OCI-LY7 (cell line): ENCODE data around the gene KAT6B. TPM values are rescaled to one million over a fixed set of nuclear protein-coding genes. Genes with fewer than 3 reads are reported as not detected.

Source experiments
- BruUV-seq: library from RNA; stranded (reverse); fragments of 400-500 nt; replicated peaks from 2 replicates; lab custom pipeline; 2021; lab: Mats Ljungman, UMichigan
- CTCF ChIA-PET: fragments of 300-600 bp; sonication (Branson Sonifier 250); formaldehyde crosslinking; loops from one replicate; lab custom pipeline; 2022; ENCODE audit warnings: antibody characterized with exemption; ENCODE audit not compliant: unreplicated experiment; lab: Charles Lee
- POLR2A ChIA-PET: fragments of 300-600 bp; sonication (Branson Sonifier 250); formaldehyde crosslinking; loops from one replicate; lab custom pipeline; 2022; ENCODE audit warnings: antibody characterized with exemption; lab: Charles Lee
- DNase-seq: peaks from one replicate; pipeline ENCODE4 v3.0.0-alpha.2; 2015; ENCODE audit warnings: low spot score
- H2AFZ ChIP-seq: fragments of 200-600 bp; sonication (generic), shearing (Covaris generic); 2 replicates; pipeline ENCODE4 v1.6.1; 2014; ENCODE audit warnings: mild to moderate bottlenecking, antibody characterized with exemption, low read length, moderate library complexity
- H3K27ac ChIP-seq: fragments of 200-600 bp; sonication (generic); 2 replicates; pipeline ENCODE4 v1.5.1; 2014; ENCODE audit warnings: mixed run types, low read depth, mild to moderate bottlenecking, moderate library complexity, low read length, inconsistent platforms; ENCODE audit not compliant: poor library complexity, severe bottlenecking
- H3K36me3 ChIP-seq: fragments of 200-600 bp; sonication (generic); 2 replicates; pipeline ENCODE4 v1.6.1; 2014; ENCODE audit warnings: mild to moderate bottlenecking, antibody characterized with exemption, low read length, moderate library complexity, mixed read lengths; ENCODE audit not compliant: insufficient read depth
- H3K4me1 ChIP-seq: fragments of 200-600 bp; sonication (generic); 2 replicates; pipeline ENCODE4 v1.5.1; 2014; ENCODE audit warnings: mild to moderate bottlenecking, low read length; ENCODE audit not compliant: insufficient read depth, poor library complexity, severe bottlenecking
- H3K4me2 ChIP-seq: fragments of 200-600 bp; sonication (generic); 2 replicates; pipeline ENCODE4 v1.6.1; 2014; ENCODE audit warnings: mild to moderate bottlenecking, low read length
- H3K4me3 ChIP-seq: fragments of 200-600 bp; sonication (generic); 2 replicates; pipeline ENCODE4 v1.5.1; 2014; ENCODE audit warnings: mild to moderate bottlenecking, low read depth, low read length; ENCODE audit not compliant: poor library complexity, severe bottlenecking
- H3K79me2 ChIP-seq: fragments of 200-600 bp; sonication (generic); 2 replicates; pipeline ENCODE4 v1.6.1; 2016; ENCODE audit warnings: low read depth, mild to moderate bottlenecking, low read length, moderate library complexity, mixed read lengths; ENCODE audit not compliant: insufficient read depth
- H3K9me2 ChIP-seq: fragments of 200-600 bp; sonication (generic); 2 replicates; pipeline ENCODE4 v1.6.1; 2016; ENCODE audit warnings: mild to moderate bottlenecking, low read length, mixed read lengths; ENCODE audit not compliant: insufficient read depth
- H3K9me3 ChIP-seq: fragments of 200-600 bp; sonication (generic); 2 replicates; pipeline ENCODE4 v1.6.1; 2014; ENCODE audit warnings: mild to moderate bottlenecking, mixed run types, low read length, mixed read lengths
- H4K20me1 ChIP-seq: fragments of 200-600 bp; sonication (generic); 2 replicates; pipeline ENCODE4 v1.6.1; 2014; ENCODE audit warnings: mild to moderate bottlenecking, antibody characterized with exemption, low read length, moderate library complexity, mixed read lengths; ENCODE audit not compliant: insufficient read depth
- CTCF ChIP-seq: fragments of 200-600 bp; sonication (generic); conservative IDR thresholded peaks from 2 replicates; pipeline ENCODE4 v1.5.1; 2014; ENCODE audit warnings: mild to moderate bottlenecking, antibody characterized with exemption, low read length, moderate library complexity, mixed read lengths
- EZH2phosphoT487 ChIP-seq: fragments of 200-600 bp; sonication (generic); IDR thresholded peaks from 2 replicates; pipeline ENCODE4 v1.6.1; 2018; ENCODE audit warnings: low read depth, borderline replicate concordance, mild to moderate bottlenecking, mixed run types, antibody characterized with exemption, low read length, moderate library complexity, mixed read lengths
- intact Hi-C: fragments of 100-400 bp; cut with micrococcal nuclease; formaldehyde crosslinking; loops from one replicate; pipeline ENCODE4 v1.10.0; 2022; ENCODE audit not compliant: unreplicated experiment
- total RNA-seq, 2 experiments: library from RNA; depleted of rRNA in 1 of 2; stranded (reverse); fragments of >200 nt in 1 of 2; shearing (Covaris generic) in 1 of 2; gene quantifications; 2 replicates each; pipeline ENCODE4 v1.2.3, GENCODE V29; 2014 to 2022

The KAT6B gene
- total RNA-seq, 2 experiments from 2014 or later, result 20.8 to 40.8 TPM

GRCh38 chr10:75003891-75004290 lies 177.5 kb downstream of the KAT6B start:
- Histone ChIP-seq H4K20me1 (no peaks in the 10 kb centered on the region), H3K79me2 (no peaks in the 10 kb centered on the region), H3K9me2 (no peaks in the 10 kb centered on the region), H3K36me3 (no peaks in the 10 kb centered on the region; the same call in 1 of the 2 replicates), H3K4me2 (no peak overlapping the region), H3K4me3 (no peak overlapping the region), H3K27ac (no peak overlapping the region), H2AFZ (no peak overlapping the region), H3K9me3 (no peaks in the 10 kb centered on the region), H3K4me1 (peaks cover 13% of the 10 kb centered on the region)
- no TSS peak for BruUV-seq
- ChIA-PET CTCF (no interaction called here), POLR2A (interaction anchor here (0.6 to 0.8 kb wide), 7 partner anchors 16 to 1084 kb away, joined by 3 to 5 read pairs (median 3); no protein-coding TSS in a partner anchor)
- TF ChIP-seq EZH2phosphoT487, result no peak
- TF ChIP-seq CTCF, result no peak
- intact Hi-C loops, result no loop called here
- no peak for DNase-seq

- BruUV-seq, result no TSS peak
- no peak for DNase-seq
- Histone ChIP-seq H4K20me1 (no peaks in the 10 kb centered on the region), H3K4me3 (no peak overlapping the region), H3K36me3 (no peaks in the 10 kb centered on the region), H2AFZ (no peak overlapping the region), H3K27ac (no peak overlapping the region), H3K9me2 (no peaks in the 10 kb centered on the region), H3K4me2 (no peak overlapping the region), H3K79me2 (no peaks in the 10 kb centered on the region), H3K9me3 (no peaks in the 10 kb centered on the region), H3K4me1 (no peaks in the 10 kb centered on the region)
- TF ChIP-seq EZH2phosphoT487 (no peak), CTCF (no peak)
- ChIA-PET POLR2A (no interaction called here), CTCF (no interaction called here)
- intact Hi-C loops, result no loop called here
These were observed 181.2 kb downstream of the KAT6B start for GRCh38 chr10:75007646-75008045.

GRCh38 chr10:75008952-75009351 lies 182.6 kb downstream of the KAT6B start:
- H4K20me1 ChIP-seq, result no peaks in the 10 kb centered on the region
- ChIA-PET CTCF (no interaction called here), POLR2A (interaction anchor here (0.7 kb wide), 1 partner anchor 346 kb away, joined by 3 read pairs; no protein-coding TSS in a partner anchor)
- H2AFZ ChIP-seq, result no peak overlapping the region
- intact Hi-C loops, result no loop called here
- no peaks in the 10 kb centered on the region for H3K9me3 ChIP-seq
- no peaks in the 10 kb centered on the region for H3K4me1 ChIP-seq
- H3K36me3 ChIP-seq, result no peaks in the 10 kb centered on the region
- no TSS peak for BruUV-seq
- DNase-seq, result no peak
- no peak overlapping the region for H3K4me2 ChIP-seq
- no peak overlapping the region for H3K4me3 ChIP-seq
- TF ChIP-seq CTCF, result no peak
- no peak for TF ChIP-seq EZH2phosphoT487
- no peak overlapping the region for H3K27ac ChIP-seq
- H3K9me2 ChIP-seq, result no peaks in the 10 kb centered on the region
- no peaks in the 10 kb centered on the region for H3K79me2 ChIP-seq
